COR-L47 (cell line): ENCODE data around the gene MYBPC1.
A peak's percentile ranks its signal among the peaks of the same experiment; 100 is the strongest.

ENCODE experiments used
- DNase-seq: peaks from one replicate; lab custom pipeline; 2025; lab: John Stamatoyannopoulos, UW

MYBPC1 gene

GRCh38 chr12:101599311-101599710 is 4.5 kb downstream of the MYBPC1 start:
- DNase-seq, result no peak

- DNase-seq, result no peak
Measured at GRCh38 chr12:101599771-101600484, 5.2 kb downstream of the MYBPC1 start.

GRCh38 chr12:101604132-101604531 is 9.4 kb downstream of the MYBPC1 start:
- peak; percentile 8 for DNase-seq

GRCh38 chr12:101607894-101608293 is 13.1 kb downstream of the MYBPC1 start:
- no peak for DNase-seq

GRCh38 chr12:101608301-101609133 is 13.7 kb downstream of the MYBPC1 start:
- DNase-seq, result peak; percentile 13

GRCh38 chr12:101609198-101609597 is 14.4 kb downstream of the MYBPC1 start:
- no peak for DNase-seq

GRCh38 chr12:101612160-101612916 is 17.6 kb downstream of the MYBPC1 start:
- no peak for DNase-seq

GRCh38 chr12:101616027-101616494 is 21.3 kb downstream of the MYBPC1 start:
- DNase-seq, result no peak

GRCh38 chr12:101619026-101619786 is 24.4 kb downstream of the MYBPC1 start:
- no peak for DNase-seq

- peak; percentile 78 for DNase-seq
Measured at GRCh38 chr12:101619858-101620761, 25.3 kb downstream of the MYBPC1 start.

GRCh38 chr12:101620762-101621133 is 26.0 kb downstream of the MYBPC1 start:
- DNase-seq, result no peak

- DNase-seq, result no peak
Measured at GRCh38 chr12:101628676-101629075, 33.9 kb downstream of the MYBPC1 start.

- DNase-seq, result no peak
Measured at GRCh38 chr12:101634724-101635123, 40.0 kb downstream of the MYBPC1 start.

- no peak for DNase-seq
Measured at GRCh38 chr12:101637936-101638335, 43.2 kb downstream of the MYBPC1 start.

- no peak for DNase-seq
Measured at GRCh38 chr12:101642115-101643067, 47.6 kb downstream of the MYBPC1 start.

- DNase-seq, result no peak
Measured at GRCh38 chr12:101647711-101648110, 52.9 kb downstream of the MYBPC1 start.

- DNase-seq, result no peak
Measured at GRCh38 chr12:101648195-101648594, 53.4 kb downstream of the MYBPC1 start.

GRCh38 chr12:101650346-101651117 is 55.8 kb downstream of the MYBPC1 start:
- DNase-seq, result no peak

- DNase-seq, result no peak
Measured at GRCh38 chr12:101653030-101653429, 58.3 kb downstream of the MYBPC1 start.
